HG02870 (cell line): ENCODE data around the gene CCBE1.

Experiments
- ATAC-seq: cut with Tn5 transposase; IDR thresholded peaks from one replicate; pipeline ENCODE4 v1.9.1; 2021; ENCODE audit warnings: mild to moderate bottlenecking, moderate library complexity; ENCODE audit not compliant: unreplicated experiment

CCBE1 gene

GRCh38 chr18:59576541-59577385, 120.5 kb downstream of the CCBE1 start:
- no peak for ATAC-seq

GRCh38 chr18:59575995-59576394, 121.2 kb downstream of the CCBE1 start:
- no peak for ATAC-seq

GRCh38 chr18:59573962-59574361, 123.3 kb downstream of the CCBE1 start:
- no peak for ATAC-seq

- no peak for ATAC-seq
Observed at GRCh38 chr18:59571902-59572301, 125.3 kb downstream of the CCBE1 start.

GRCh38 chr18:59570796-59571195, 126.4 kb downstream of the CCBE1 start:
- ATAC-seq = no peak

GRCh38 chr18:59570101-59570775, 127.0 kb downstream of the CCBE1 start:
- ATAC-seq = no peak

- no peak for ATAC-seq
Observed at GRCh38 chr18:59569390-59569791, 127.8 kb downstream of the CCBE1 start.

GRCh38 chr18:59567431-59567830, 129.8 kb downstream of the CCBE1 start:
- ATAC-seq = no peak

GRCh38 chr18:59566533-59566971, 130.7 kb downstream of the CCBE1 start:
- ATAC-seq = no peak

- ATAC-seq = no peak
Observed at GRCh38 chr18:59565957-59566356, 131.3 kb downstream of the CCBE1 start.

GRCh38 chr18:59564561-59564960, 132.7 kb downstream of the CCBE1 start:
- ATAC-seq = no peak

- ATAC-seq = no peak
Observed at GRCh38 chr18:59563176-59563785, 133.9 kb downstream of the CCBE1 start.

- no peak for ATAC-seq
Observed at GRCh38 chr18:59562751-59563150, 134.5 kb downstream of the CCBE1 start.

GRCh38 chr18:59561612-59562011, 135.6 kb downstream of the CCBE1 start:
- no peak for ATAC-seq

- ATAC-seq = no peak
Observed at GRCh38 chr18:59560556-59560955, 136.7 kb downstream of the CCBE1 start.

GRCh38 chr18:59559528-59559927, 137.7 kb downstream of the CCBE1 start:
- no peak for ATAC-seq

GRCh38 chr18:59555995-59556659, 141.1 kb downstream of the CCBE1 start:
- no peak for ATAC-seq

GRCh38 chr18:59554796-59555335, 142.4 kb downstream of the CCBE1 start:
- ATAC-seq = no peak

GRCh38 chr18:59553273-59553870, 143.9 kb downstream of the CCBE1 start:
- no peak for ATAC-seq

- ATAC-seq = no peak
Observed at GRCh38 chr18:59551902-59552635, 145.2 kb downstream of the CCBE1 start.
